ENCODE measurements around the gene CA14.
"Not testable (repeated sequence)": the region's sequence is repeated elsewhere in the genome, so short reads cannot be mapped to it uniquely, and the experiment has no call there.

Gene CA14

GRCh38 chr1:150257624-150258585 lies at the start of gene CA14:
Gene CA14, plus strand, starts transcription at chr1:150257774. Its CDS starts 355 bp downstream, at chr1:150258129.
- DNase-seq, result peak; percentile 70

DNA sequence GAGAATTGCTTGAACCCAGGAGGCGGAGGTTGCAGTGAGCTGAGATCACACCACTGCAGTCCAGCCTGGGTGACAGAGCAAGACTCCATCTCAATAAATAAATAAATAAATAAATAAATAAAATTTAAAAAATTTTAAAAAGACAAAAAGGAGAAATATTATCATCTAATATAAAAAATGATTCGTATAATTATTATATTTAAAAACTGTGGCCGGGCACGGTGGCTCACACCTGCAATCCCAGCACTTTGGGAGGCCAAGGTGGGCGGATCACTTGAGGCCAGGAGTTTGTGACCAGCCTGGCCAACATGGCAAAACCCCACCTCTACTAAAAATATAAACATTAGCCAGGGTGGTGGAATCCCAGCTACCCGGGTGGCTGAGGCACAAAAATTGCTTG lies 49.1 kb upstream of the CA14 start:
- DNase-seq, result not testable (repeated sequence)

DNA sequence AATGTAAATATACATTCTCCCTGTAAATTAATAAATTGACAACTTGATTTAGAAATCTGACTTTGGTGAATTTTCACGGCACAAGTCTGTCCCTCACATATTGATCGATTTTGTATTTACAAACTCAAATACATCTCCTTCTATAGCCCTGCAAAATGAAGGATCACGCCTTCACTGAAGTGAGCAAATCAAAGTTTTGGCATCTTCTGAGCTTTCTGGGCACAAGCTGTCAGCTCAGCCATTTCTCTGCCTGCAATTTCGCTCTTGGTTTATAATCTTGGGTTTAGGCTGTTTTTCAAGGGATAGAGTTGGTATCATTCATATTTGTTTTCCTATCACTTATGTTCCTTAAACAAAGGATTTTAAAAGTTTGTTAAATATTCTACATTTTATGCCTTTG lies 47.5 kb upstream of the CA14 start:
- no peak for DNase-seq

DNA sequence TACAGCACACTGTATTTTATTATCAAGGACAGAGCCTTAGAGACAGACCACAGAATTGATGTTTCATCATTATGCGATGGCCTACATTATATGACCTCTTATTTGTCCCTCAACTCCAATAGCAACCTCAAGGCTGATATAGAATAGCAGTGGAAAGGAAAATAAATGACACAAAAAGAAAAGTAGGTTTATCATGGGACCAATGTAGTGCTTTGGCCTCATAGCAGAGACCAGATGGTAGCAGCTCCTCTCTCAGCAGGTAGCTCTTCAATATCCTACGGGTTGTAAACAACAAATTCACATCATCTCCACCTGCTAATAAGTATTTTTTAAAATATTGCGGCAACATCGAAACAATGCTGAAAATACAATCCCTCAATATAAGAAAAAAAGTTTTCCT lies 46.9 kb upstream of the CA14 start:
- no peak for DNase-seq

- no peak for DNase-seq
Observed at GRCh38 chr1:150212070-150212469, 45.5 kb upstream of the CA14 start.

DNA sequence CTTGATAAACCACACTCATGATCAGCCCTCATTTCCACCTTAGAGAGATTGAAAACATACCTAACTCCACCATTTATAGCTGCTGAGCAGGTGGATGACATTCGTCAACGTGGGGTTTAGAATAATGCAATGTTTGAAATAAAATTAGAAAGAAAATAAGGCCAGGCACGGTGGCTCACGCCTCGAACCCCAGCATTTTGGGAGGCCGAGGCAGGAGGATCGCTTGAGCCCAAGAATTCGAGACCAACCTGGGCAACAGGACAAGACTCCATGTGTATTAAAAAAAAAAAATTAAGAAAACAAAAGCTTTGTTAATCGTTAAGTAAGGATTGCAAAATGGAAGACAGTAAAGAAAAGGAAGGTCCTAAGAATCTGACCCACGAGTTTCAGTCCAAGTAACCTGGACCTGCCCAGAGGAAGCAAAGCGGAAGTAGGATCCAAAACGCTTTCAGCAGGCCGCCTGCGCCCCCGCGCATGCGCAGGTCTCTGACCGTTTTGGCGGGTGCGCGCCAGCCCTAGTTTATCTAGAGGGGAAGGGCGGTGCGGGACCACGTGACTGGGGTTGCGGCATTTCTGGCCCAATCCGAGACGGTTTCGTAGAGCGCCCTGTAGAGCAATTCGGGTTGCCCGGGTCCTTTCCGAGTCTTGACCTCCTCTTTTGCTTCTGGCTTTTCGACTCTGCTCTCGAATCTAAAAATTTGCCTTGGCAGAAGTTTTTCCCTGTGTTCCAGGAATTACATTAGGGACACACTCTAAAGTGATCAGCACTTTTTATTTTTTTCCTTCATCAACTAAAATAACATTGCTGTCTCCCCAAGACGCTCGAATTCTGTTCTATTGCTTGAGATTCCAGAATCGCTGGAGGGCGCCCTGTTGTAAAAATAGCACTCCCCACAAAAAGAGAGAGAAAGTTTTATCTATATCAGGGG lies 44.1 kb upstream of the CA14 start:
- peak; percentile 99 for DNase-seq

DNA sequence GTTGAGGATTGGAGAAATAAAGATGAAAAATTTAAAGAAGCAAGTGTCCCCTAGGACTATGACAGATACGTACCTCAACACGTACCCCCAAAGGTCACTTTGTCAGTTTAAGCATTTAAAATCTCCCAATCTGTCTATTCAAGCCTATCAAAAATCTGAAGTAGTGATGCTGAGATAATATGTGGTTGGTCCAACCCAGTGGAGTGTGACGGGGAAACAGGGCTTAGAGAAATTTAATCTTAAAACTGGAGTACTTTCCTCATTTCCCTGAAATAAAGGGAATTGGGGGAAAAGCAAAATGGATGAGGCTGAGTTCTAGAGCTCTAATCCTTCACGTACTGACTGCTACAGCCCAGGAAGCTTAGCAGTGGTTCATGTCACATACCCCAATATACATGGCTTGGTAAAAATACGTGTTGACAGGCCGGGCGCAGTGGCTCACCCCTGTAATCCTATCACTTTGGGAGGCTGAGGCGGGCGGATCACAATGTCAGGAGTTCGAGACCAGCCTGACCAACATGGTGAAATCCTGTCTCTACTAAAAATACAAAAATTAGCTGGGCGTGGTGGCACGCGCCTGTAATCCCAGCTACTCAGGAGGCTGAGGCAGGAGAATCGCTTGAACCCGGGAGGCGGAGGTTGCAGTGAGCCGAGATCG lies 43.3 kb upstream of the CA14 start:
- not testable (repeated sequence) for DNase-seq

- DNase-seq, result not testable (repeated sequence)
Observed at GRCh38 chr1:150215855-150216254, 41.7 kb upstream of the CA14 start.

- DNase-seq, result no peak
Observed at GRCh38 chr1:150221552-150221951, 36.0 kb upstream of the CA14 start.

- no peak for DNase-seq
Observed at GRCh38 chr1:150224983-150225382, 32.6 kb upstream of the CA14 start.

DNA sequence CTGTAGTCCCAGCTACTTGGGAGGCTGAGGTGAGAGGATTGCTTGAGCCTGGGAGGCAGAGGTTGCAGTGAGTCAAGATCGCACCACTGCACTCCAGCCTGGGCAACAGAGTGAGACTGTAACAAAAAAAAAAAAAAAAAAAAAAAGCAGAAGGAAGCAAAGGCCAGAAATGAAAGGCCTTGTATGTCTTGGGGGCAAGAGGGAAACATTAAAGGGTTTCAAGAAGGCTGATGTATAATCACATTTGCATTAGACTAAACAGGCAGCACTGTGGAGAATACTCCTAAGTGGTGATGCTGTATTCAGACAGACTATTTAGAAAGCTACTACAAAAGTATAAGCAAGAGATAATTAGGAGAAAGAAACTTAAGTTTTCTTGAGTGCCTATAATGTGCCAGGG lies 32.0 kb upstream of the CA14 start:
- no peak for DNase-seq

- DNase-seq, result no peak
Observed at GRCh38 chr1:150226486-150226885, 31.1 kb upstream of the CA14 start.

DNA sequence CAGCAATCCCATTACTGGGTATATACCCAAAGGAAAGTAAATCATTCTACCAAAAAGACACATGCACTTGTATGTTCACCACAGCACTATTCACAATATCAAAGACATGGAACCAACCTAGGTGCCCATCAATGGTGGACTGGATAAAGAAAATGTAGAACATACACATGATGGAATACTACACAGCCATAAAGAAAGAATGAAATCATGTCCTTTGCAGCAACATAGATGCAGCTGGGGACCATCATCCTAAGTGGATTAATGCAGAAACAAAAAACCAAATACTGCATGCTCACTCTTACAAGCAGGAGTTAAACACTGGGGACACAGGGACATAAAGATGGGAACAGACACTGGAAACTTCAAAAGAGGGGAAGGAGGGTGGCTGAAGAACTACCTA lies 30.3 kb upstream of the CA14 start:
- no peak for DNase-seq

- not testable (repeated sequence) for DNase-seq
Observed at GRCh38 chr1:150228246-150228645, 29.3 kb upstream of the CA14 start.

DNA sequence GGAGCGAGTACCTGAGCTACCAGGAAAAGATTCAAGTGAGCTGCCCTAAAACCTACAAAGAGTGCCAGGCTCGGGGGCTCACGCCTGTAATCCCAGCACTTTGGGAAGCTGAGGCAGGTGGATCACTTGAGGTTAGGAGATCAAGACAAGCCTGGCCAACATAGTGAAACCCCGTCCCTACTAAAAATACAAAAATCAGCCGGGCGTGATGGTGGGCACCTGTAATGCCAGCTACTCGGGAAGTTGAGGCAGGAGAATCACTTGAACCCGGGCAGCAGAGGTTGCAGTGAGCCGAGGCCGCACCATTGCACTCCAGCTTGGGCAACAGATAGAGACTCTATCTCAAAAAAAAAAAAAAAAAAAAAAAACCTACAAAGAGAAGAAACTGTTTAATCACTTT lies 24.7 kb upstream of the CA14 start:
- not testable (repeated sequence) for DNase-seq

- DNase-seq, result peak; percentile 13
Observed at GRCh38 chr1:150233359-150234308, 23.9 kb upstream of the CA14 start.

DNA sequence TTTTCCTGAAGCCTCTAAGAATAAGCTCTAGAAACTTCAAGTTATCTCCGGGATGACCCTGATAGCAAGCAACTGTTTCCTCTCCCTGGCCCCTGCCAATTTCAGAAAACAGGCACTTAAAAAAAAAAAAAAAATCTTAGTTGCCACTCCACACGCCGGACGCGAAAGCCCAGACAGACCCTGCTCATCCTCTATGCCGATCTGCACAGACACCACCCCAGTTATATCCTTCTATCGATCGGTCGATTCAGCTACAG lies 23.3 kb upstream of the CA14 start:
- DNase-seq, result no peak

GRCh38 chr1:150234566-150235293 lies 22.8 kb upstream of the CA14 start:
- DNase-seq, result peak; percentile 73

DNA sequence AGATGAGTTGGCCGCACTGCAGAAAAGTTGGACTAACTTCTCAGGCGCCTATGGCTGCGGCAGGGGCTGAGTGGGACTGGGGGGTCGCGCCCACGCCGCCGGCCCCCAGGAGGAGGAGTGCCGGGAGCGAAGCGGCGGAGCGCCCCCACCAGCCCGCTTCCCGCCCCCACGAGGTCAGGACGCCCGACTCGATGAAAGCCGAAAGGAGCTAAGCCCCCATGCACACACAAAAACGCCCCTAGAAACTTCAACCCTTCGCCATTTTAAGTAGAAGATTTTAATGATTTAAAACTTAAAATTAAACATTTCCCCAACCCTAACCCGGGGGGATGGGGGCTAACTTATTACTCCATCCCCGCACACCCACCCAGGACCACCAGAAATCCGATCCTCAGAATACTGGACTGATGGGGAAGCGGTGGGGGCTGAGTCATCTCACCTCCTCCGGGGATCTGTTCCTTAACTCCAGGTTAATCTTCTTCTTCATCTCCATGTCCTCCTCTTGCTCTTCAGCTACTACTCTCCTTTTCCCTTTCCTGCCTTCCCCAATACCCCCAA lies 22.2 kb upstream of the CA14 start:
- DNase-seq, result no peak

- DNase-seq, result peak; percentile 100
Observed at GRCh38 chr1:150235852-150236613, 21.5 kb upstream of the CA14 start, which contains the start of gene ANP32E. Gene ANP32E, minus strand, starts transcription at chr1:150236112. Its CDS starts 326 bp downstream, at chr1:150235786.
